HG02763 (cell line): Measurements from ENCODE around the gene PLCB3.

Experiments used
- ATAC-seq: cut with Tn5 transposase; IDR thresholded peaks from one replicate; pipeline ENCODE4 v1.9.1; 2021; ENCODE audit warnings: mild to moderate bottlenecking, moderate library complexity; ENCODE audit not compliant: unreplicated experiment

PLCB3 gene

DNA sequence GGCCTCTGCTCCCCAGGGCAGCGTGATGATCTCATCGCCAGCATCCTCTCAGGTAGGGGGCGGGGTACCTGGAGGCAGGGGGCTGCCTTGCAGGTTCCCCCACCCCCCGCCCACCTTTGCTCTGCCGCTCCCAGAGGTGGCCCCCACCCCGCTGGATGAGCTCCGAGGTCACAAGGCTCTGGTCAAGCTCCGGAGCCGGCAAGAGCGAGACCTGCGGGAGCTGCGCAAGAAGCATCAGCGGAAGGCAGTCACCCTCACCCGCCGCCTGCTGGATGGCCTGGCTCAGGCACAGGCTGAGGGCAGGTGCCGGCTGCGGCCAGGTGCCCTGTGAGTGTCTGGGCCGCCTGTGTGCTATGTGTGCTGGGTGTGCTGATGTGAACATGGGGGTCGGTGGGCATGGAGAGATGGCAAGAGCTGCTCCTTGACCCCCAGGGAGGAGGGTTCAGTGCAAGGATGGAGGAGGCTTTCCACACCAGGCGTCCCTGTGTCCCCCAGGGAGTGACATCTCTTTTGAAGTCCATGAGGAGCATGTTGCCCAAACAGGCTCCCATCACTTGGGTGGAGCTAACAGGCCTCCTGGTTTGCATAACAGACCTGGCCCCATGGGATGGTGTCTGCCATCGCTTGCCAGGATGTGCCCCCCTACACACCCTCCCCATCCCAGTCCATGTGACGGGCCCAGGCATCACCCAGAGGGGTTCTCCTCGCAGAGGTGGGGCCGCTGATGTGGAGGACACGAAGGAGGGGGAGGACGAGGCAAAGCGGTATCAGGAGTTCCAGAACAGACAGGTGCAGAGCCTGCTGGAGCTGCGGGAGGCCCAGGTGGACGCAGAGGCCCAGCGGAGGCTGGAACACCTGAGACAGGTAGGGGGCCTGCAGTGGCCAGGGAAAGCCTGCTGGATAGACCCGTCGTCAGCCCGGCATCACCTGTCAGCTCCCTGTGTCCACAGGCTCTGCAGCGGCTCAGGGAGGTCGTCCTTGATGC, 14.1 kb downstream of the PLCB3 start:
- ATAC-seq = no peak

DNA sequence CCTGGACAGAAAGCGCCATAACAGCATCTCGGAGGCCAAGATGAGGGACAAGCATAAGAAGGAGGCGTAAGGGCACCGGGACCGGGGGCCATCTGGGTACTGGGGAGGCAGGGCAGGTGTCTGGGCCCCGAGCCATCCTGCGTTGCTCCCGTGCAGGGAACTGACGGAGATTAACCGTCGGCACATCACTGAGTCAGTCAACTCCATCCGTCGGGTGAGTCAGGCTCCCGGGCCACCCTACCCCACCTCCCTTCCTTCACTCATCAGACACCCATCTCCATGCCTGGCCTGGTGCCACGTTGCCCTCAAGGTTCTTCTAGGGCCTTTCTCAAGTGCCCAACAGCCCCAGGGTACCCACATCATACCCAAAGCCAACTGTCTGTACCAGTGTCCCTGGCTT, 15.0 kb downstream of the PLCB3 start:
- no peak for ATAC-seq

DNA sequence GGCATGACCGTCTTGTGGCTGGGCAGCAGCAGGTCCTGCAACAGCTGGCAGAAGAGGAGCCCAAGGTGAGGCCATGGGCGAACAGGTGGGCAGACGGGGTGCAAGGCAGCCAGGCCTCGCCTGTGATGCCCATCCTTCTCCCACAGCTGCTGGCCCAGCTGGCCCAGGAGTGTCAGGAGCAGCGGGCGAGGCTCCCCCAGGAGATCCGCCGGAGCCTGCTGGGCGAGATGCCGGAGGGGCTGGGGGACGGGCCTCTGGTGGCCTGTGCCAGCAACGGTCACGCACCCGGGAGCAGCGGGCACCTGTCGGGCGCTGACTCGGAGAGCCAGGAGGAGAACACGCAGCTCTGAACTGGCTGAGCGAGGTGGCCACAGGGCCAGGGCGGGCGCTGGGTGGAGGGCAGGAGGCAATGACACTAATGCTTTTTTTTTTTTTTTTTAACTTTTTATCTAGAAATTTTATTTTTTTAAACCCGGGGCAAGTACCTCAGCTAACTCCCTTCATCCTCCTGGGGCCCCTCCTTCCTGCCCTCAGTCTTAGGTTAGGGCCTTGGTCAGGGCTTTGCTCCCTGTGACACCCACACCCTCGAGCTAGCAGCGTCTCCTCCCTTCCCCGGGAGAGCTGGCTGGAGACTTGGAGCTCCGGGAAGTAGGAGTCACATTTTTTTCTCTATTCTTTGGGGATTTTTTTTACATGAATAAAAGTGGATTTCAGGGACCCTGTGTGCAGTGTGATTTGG, 16.0 kb downstream of the PLCB3 start:
- ATAC-seq = no peak

DNA sequence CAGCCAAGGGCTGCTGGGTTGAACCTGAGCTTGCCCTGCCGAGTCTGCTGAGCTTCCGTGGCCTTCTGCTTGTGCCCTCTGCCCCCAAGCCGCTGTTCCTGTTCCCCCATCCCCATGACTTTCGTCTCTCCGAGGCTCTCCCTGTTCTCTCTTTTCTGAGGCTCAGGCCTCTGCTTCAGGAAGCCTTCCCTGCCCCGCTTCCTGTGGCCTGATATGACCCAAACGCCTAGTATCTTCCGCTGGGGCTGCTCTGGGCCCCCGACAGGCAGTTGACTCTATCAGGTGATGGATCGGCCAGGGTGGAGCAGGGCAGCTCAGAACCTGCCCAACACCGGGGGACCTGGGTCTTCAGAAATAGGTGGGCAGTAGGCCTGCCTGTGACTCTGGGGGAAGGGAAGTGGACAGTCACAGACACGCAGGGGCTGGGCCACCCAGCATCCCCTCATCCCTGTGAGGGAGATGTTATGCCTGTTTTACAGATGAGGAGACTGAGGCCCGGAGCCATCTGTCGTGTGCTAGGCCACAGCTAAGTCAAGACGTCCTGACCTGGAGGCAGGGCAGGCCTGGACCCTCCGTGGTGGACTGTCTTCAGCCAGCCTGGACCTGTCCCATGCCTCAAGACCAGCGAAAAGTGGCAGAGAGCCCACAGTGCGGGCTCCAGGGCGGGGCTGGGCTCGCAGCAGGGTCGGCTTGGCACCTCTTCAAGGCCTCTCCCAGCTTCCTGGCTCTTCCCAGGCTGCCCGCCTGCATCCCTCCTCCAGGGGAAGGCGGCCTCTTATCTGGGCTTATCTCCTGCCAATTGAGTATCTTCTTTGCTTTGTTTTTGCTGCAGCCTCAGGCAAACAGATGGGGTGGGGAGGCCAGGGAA, 16.9 kb downstream of the PLCB3 start:
- ATAC-seq = no peak

DNA sequence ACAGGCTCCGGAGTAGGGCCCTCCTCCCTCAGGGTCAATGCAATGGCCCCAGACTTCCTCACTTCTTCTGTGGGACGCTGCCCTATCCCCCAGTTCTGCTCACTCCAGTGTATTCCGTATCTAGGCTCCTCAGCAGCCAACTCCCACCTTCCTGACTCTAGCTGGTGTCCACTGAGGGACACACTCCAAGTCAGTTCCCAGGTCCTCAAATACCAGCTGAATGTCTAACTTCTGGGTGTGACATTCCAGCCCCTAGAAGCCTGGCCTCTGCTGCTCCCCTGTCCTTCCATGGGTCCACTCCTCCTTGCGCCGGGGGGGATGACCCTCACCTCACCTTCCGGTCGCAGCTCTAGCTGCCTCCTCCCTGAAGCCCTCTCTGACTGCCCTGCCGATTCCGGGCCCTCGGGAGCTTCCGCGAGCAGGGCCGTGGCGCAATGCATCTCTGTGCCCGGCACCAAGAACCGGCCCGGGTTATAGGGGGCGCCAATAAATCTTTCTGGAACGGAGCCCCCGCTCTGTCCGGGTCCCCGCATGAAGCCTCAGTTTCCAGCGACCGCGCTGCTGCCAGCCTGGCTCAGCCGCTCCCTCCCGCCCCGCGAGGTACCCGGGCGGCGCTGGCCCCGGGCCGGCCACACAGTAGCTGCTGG, 17.7 kb downstream of the PLCB3 start:
- peak; percentile 10 for ATAC-seq

DNA sequence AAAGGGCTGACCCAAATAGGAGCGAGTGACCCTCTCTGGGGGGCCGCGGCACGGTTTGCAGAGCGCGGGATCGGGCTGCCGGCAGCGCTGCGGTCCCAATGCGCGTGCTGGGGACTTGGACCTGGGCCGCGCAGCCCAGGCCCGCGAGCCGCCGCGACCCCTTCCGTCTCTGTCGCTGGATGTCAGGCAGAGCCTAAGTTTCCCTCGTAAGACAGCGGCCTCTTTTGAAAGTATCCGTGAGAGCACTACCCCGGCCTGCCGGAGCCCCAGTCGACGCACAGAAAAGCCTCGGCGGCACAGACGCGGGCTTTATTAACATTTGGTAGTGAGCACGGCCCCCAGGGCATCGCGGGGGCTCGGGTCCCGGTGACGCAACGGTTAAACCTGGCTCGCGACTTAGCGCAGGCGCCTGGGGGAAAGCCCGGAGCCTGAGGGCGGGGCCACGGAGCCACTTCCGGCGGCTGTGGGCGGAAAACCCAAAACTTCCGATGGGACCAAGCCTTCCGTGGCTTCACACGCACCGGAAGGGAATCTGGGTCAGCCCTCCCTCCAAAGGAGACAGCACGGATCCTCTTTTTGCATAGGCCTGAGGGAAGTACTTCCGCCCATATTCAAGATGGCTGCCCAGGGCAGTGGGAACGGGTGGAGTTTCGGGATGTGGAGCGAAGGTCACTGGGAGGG, 18.4 kb downstream of the PLCB3 start:
- ATAC-seq = peak; percentile 74

DNA sequence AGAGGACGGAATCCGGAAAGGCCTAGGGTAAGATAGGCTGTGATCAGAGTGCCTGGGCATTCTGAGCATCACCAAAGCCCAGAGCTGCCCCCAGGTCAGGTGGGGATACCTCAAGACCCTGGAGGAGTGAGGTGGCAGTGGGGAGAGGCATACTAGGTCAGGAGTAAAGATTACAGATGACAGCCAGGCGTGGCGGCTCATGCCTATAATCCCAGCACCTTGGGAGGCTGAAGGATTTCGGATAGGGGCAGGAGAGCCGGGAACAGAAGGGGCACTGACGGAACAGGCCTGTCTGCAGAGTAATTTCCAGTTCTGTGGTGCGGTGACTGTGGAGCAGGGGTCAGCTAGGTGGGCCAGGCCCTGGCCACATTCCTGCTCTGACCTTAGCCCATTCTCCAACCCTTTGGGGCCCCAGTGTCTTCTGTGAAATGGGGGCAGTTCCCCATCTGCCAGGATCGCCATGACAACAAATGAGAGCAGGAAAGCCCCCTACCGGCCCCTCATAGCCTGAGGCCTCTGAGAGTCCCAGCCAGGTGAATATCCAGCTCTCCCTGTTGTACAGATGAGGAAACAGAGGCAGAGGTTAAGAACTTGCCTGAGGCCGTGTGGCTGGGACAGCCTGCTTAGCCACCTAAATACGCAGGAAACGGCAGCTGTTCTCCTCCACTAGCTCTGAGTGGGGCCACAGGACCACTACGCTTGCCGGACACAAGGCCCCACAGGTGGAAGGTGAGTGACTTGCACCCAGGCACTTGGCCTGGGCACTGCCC, 23.9 kb downstream of the PLCB3 start:
- no peak for ATAC-seq

DNA sequence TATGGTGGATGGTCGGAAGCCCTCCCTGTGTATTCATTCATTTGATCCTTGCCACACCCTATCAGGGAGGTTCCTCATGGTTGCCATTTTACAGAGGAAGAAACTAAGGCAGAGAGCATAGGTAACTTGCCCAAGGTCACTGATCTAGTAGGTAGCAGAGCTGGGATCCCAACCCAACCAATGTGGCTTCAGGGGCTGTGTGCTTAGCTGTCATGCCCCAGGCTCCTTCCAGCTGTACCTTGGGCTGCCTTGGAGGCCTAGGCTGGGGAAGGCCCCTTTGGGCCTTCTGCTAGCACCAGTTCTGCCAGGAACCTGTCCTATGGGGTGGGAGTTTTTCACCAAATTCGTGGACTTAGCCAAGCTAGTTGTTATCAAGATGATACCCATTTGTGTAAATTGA, 24.5 kb downstream of the PLCB3 start:
- no peak for ATAC-seq

DNA sequence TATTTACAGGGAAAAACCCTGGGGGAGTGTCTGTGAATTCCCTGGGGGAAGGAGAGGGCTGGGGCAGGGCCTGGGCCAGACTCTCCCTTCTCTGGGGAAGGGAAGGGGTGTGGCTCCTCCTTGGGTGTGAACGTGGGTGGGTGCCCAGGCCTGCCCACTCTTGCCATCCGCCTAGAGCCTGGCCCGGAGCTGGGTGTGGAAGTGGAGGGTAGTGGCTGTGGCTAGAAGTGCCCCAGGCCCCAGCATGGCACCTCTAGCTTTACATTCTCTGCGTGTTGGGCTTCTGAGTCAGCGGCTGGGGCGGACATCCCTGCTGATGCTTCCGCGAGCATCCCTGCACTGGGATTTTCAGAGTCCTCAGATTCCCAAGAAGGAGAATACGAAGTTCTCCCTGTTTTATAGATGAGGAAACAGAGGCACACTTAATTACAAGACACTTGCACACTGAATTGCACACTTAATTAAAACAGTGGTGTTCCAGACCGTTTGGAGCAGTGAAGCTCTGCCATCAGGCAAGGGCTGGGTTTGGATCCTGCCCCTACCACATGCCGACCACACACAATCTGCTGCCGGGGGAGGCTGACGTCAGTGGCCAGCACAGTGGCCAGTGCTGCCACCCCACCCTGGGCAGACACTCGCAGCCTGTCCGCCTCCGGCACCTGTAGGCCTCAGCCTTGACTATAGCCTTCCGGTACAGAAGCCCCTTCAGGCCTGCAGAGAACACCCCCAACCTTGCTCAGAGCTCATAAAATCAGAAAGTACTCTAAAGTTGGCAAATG, 25.5 kb downstream of the PLCB3 start:
- no peak for ATAC-seq

DNA sequence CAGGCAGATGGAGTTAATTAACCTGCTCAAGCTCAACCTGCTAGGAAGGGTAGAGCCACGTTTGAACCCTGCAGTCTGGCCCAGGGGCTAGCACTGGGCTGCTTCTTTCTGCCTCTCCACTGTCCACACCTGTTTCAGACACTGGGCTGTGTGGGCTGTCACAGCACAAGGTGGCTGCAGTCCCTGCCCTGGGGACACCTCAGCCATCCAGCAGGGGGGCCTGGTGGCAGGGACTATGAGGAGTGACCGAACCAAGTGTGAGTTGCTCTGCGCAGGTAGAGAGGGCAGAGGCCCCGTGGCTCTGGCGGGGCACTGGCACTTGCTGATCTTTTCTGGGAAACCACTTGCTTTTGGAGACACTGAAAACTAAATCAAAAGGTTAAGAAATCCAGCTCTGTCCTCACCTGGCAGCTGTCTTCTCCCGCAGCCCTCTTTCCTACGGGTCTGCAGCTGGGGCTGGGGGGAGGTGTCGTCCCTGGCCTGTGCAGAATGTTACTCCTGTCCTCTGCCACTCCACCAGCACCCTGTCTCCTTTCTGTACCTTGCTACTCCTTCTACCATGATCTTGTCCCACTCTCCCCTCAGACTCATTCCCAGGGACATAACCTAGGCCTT, 27.4 kb downstream of the PLCB3 start:
- ATAC-seq = no peak

DNA sequence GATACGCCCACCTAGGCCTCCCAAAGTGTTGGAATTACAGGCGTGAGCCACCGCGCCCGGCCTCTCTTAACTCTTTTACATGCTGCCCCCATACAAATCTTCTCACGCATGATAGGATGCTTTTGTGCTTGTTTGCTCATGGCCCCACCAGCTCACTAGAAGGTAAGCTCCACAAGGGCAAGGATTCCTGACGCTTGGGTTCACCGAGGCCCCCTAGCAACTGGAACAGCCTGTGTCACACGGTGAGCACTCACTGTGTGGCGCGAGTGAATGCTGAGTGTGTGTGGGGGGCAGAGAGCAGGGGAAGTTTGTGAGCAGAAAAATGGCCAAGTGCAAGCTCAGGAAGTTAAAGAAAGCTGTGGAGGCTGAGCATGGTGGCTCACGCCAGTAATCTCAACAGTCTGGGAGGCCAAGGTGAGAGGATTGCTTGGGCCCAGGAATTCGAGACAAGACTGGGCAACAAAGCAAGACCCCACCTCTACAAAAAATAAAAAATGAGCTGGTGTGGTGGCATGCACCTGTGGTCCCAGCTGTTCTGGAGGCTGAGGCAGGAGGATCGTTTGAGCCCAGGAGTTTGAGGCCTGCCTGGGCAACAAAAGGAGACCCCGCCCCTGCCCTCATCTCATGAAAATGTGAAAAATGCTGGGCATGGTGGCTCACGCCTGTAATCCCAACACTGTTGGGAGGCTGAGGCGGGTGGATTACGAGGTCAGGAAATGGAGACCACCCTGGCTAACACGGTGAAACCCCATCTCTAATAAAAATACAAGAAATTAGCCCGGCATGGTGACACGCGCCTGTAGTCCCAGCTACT, 30.8 kb downstream of the PLCB3 start:
- no peak for ATAC-seq

DNA sequence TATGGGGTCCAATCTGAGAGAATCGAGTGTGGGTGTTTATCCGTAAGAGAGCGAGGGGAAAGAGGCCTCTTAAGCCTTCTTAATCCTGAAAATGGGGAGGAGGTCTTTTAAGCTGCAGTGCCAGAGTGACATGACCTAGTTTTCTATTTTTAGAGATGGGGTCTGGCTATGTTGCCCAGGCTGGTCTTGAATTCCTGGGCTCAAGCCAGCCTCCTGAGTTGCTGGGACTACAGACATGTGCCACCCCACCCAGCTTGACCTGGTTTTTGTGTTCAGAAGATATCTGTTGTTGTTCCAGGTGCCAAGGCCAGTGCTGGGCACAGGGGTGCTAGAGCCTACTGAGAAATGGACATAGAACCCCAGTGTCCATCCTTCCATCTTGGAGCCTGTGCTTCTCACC, 31.8 kb downstream of the PLCB3 start:
- ATAC-seq = no peak

DNA sequence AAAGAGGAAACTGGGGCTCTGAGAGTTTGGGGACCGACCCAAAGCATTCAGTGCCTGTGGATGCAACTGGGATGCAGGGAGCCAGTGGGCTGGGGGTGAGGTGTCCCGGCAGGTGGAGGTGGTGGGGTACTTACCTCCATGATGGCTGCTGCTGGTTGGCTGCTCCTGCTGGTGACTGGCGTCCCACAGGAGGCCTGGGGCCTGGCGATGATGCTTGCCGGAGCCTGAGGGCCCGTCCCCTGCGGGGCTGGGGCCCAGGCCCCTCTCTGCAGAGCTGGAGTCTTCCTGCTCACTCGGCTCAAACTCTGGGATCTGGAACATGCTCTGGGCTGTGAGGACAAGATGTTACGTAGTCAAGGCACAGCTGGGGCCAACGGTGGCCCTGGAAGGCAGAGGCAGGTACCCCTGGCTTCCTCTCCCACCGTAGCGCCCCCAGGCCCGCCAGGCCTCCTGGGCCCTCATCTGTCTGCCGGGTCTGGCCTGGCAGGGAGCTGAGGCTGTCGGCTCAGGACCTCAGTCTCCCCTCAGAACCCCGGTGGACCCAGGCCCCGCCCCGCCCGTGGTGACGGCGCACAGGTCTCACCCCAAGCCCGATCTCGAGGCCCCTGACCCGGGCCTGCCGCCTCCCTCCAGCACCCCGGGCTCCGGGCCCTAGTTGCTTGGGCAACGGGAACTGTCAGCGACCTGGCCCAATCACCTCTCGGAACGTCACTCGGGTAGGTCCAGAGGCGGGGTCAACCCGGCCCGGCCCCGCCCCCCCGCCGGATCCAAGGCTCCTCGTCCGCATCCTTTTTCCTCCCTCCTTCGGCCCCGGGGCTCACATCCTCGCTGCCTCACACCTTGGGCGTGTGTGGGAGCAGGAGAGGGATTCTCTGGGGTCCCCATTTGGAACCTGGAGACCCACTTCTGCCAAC, 33.0 kb downstream of the PLCB3 start, which contains the start of gene BAD:
BAD (minus strand) TSS at position 618 of the 914 bp plus-strand sequence; CDS start at position 321, 297 bp downstream.
- peak; percentile 72 for ATAC-seq

DNA sequence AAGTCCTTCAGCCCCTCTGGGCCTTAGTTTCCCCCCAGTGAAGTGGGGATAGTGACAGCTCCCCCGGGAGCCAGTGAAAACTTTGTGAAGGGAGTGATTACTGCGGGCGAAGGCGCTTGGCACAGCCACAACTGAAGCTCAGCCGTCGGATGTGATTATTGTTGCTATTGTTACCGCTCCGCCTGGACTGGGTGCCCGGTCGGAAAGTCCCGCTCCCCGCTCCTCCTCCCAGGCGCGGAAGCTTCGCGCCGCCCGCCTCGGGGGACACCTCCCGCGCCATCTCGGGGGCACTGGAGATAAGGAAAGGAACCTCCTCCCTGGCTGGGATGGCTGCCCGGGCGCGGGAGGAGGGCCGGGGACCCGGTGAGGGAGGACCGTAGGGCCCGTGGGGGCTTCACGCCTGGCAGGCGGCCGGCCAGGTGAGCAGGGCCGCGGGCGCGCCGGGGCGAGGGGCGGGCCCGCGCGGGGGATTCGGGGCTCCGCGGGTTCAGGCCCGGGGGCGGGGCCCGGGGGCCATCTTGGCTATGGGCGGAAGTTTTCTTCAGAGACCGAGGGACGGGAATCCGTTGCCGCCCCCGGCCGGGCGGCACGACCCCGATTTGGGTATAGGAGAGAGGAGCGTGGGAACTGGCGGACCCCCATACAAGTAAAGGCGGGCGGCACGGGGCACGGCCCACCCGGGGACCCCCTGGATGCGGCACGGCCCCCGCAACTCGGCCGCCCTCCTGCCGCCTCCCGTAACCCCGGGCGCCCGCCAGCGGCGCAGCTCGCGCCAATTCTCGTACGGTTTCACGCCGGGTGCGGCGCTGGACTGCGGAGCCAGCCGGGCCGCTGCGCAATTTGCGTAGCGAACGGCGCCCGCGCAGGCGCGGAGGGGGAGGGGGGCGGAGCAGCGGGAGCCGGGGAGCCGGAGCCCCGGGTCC, 33.9 kb downstream of the PLCB3 start, which contains the start of gene GPR137:
GPR137 (plus strand) TSS at position 887 of the 923 bp plus-strand sequence. CDS start 677 bp downstream, outside the sequence.
- ATAC-seq = peak; percentile 59
